Measurements from ENCODE around the gene KRT75.

GRCh38 chr12:52392465-52393007 lies 41.6 kb downstream of the KRT75 start:
- TF ChIP-seq JUN (IDR thresholded peaks at IDR 0.05; ENCODE audit: borderline replicate concordance, insufficient read depth, insufficient read length, low read depth) (no peak), CTCF (IDR thresholded peaks at IDR 0.05; ENCODE audit: extremely low read depth in 1 of 2, insufficient read depth in 1 of 2, low read depth in 1 of 2, low read length in 2 of 2) (no peak), POLR2A (IDR thresholded peaks at IDR 0.05; ENCODE audit: low read depth, low read length) (no peak), EZH2 (IDR thresholded peaks at IDR 0.05; ENCODE audit: borderline replicate concordance, low read depth, low read length, severe bottlenecking) (no peak)

Measured in endothelial cell of umbilical vein (primary cell).